Epithelial cell of prostate (primary cell): ENCODE measurements around the gene UNC5B.

Experiments
- DNase-seq: peaks from one replicate; pipeline ENCODE4 v3.0.0-alpha.2; 2011; ENCODE audit warnings: low read depth, low spot score
- H3K27ac ChIP-seq: fragments of 450-650 bp; 2 replicates; pipeline ENCODE4 v1.5.1; 2017; ENCODE audit warnings: mild to moderate bottlenecking

Gene UNC5B

DNA sequence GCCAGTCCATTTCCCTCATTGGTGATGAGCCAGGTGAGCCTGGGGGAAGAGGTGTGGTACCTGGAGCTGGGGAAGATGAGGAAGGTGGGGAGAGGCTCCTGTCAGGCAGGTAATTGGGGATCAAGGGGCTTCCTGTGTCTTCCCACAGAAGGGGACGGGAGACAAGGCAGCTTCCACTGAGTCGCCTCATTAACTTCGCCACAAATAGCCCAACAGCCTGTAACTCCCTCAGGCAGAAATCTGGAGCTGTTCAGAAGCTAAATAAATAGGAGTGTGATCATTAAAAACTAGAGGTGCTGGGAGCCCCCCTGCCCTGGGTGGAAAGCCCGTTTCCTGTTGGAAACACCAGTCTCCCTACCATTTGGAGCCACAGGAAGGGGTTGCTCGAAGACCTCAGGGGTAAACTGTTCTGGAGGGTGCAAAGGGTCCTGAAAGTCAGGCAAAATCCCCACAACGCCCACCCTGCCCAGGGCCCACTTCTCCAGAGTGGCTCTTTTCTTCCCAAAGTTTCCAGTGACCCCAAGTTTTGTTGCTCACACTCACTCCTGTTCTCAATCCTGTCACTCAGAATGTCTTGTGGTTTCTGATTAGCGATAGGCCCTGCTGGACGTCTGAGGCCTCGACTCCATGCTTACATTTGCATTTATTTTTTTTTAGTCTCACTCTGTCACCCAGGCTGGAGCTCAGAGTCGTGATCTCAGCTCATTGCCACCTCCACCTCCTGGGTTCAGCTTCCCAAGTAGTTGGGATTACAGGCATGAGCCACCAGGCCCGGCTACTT is 25.7 kb downstream of the UNC5B start:
- no peak overlapping the region for H3K27ac ChIP-seq
- DNase-seq = no peak

DNA sequence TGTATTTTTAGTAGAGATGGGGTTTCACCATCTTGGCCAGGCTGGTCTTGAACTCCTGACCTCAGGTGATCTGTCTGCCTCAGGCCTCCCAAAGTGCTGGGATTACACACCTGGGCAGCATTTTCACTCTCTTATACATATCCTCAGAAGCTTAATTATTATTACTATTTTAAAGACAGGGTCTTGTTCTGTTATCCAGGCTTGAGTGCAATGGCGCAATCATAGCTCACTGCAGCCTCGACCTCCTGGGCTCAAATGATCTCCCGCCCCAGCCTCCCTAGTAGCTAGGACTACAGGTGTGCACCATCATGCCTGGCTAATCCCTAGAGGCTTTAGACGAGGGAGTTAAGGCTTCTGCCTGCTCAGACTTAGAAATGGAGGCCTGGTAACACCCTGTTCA is 26.3 kb downstream of the UNC5B start:
- no peak for DNase-seq
- H3K27ac ChIP-seq = no peak overlapping the region

DNA sequence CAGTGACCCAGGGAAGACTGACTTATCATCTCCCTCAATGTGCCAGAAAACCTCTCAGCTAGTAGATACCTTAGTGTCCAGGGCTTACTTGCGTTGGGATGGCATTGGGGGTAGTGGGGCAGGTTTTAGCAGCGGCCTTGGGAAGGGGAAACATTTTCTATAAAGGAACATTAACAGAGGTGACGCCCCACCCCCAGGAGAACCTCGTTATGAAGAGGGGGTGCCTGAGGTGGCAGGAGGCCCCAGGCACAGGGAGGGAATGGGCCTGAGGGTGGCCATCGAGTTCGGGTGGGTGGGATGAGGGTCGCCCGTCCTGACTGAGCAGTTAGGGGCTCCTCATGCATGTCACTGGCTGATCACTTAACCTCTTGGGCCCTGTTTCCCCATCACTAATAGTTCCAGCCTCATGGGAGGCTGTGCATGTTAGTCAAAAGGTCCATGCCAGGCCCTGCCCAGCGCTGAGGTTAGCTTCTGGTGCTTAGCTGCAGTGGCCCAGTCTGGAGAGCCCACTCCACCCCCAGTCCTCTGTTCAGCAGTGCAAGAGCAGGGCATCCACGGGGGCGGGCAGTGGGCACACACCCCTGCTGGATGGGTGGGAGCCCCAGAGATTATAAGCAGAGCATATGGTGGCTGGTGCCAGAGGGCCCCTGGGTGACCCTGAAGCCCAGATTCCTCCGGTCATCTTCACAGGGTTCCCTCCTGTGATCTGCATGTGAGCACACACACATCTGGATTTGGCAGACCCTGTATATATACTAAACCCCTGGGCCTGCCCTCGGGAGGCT is 27.0 kb downstream of the UNC5B start:
- DNase-seq = no peak
- H3K27ac ChIP-seq = no peak overlapping the region

DNA sequence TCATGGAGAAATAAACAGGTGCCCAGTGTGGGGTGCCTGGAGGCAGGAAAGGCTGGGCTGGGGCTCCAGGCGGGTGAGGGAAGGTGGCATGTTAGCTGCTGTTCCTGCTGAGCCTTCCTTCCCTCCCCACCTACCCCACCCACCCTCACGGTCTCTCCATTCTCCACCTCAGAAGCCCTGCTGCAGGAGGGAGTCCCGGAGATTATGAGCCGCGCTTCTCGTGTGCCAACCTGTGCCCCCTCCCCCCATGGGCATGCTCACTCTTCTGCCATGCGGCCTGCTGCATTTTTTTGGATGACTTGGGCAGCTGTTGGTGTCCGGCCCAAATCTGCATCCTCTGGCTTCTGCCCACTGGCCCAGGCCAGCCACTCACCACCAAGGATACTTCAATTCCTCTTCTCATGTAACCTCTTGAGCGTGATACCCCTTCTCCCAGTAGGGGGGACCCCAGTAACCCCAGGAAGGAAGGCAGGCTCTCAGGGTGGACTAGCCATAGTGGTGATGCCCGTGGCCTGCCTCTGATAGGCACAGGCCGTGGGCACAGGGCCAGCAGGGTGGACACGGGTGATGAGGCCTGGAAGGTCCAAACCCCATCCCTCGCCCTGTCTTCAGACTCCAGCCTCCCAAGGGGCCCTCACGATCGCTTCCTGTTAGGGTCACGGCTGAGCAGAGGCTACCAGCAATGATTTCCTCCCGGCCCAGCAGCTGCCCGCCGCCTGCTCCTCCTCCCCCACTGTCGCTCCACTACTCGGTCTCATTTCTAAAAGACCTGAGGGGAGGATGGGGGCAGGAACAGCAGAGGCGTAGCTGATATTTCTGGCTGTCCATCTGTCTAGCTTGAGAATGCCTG is 27.8 kb downstream of the UNC5B start:
- DNase-seq = no peak
- no peak overlapping the region for H3K27ac ChIP-seq

DNA sequence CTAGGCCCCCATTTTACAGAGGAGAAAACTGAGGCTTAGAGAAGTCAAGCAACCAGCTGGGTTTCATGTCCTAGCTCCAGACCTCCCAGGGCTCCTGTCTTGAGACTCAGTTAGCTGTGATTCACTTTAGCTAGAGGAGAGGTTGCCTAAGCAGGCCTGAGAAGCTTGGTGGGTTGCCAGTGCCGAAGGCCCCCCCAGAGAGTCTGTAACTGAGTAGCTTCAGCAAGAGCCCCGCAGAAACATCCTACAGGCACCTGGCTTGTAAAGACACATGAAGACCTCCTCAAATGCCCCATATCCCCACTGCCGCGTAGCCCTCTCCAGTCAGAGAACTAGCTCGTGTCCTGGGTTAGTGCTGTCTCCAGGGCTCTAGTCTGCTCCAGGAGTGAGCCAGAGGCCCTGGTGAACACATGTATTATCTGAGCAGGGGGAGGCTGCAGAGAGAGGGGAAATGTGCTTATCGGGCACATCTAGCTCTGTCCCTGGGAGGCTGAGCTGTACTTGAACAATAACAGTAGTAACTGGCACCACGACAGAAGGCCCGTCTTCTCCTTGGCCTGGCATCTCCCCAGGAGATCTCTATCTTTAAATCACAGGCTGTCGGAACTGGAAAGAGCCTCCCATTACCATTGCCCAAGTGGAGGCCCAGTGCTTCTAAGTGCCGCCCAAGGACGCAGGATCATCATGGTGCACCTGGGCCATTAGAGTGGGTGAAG is 28.9 kb downstream of the UNC5B start:
- DNase-seq = no peak
- H3K27ac ChIP-seq = peak overlapping the region; percentile 96

DNA sequence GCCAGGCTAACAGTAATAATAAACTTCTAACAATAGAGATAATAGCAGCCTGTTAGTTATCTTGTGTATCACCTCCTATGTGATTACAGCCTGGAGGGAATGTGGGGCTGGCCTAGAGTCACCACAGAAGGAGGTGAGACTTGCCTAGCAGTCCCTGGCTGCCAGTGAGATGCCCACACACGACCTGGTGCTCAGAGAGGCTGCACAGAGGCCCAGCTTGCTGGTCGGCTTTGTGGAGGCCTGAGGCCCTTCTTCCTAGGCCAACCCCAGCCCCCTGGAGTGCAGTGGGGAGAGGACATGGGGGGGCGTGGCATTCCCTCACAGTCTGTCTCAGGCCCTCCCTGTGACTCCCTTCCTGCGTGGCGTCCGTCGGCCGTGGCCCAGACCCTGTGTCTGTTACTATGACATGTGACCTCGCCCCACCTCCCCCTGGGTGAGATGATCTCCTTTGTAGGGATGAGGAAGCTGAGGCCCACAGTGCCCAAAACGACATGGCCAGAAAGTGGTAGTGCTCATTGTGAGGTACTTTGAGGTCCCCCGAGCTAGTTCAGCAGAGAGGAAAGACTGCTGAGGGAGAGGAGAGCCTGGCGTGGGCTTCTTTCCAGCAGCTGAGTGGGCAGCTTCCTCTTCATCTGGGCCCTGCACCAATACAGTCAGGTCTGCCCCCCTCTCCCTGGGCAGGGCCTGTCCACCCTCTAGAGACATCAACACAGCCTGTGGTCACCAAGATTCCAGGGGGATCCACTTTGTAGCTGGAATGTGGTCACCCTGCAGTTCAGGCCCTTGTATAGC is 29.7 kb downstream of the UNC5B start:
- peak overlapping the region; percentile 96 for H3K27ac ChIP-seq
- no peak for DNase-seq

DNA sequence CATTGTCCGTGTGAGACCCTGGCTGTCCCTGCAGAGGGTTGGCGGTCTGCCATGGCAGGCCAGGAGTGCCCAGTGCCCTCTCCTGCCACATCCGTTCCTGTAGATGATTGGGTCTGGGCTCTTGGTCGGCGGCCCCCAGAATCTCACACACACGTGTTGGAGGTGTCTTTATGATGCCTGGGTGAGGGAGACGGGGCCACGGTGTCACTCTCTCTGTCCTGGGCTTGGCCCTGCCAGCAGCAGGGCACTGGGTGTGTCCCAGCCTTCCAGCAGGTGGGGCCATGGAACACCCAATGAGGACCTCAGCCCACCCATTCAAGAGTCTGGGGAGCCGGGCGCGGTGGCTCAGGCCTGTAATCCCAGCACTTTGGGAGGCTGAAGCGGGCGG is 30.2 kb downstream of the UNC5B start:
- no peak for DNase-seq
- H3K27ac ChIP-seq = peak overlapping the region; percentile 96

DNA sequence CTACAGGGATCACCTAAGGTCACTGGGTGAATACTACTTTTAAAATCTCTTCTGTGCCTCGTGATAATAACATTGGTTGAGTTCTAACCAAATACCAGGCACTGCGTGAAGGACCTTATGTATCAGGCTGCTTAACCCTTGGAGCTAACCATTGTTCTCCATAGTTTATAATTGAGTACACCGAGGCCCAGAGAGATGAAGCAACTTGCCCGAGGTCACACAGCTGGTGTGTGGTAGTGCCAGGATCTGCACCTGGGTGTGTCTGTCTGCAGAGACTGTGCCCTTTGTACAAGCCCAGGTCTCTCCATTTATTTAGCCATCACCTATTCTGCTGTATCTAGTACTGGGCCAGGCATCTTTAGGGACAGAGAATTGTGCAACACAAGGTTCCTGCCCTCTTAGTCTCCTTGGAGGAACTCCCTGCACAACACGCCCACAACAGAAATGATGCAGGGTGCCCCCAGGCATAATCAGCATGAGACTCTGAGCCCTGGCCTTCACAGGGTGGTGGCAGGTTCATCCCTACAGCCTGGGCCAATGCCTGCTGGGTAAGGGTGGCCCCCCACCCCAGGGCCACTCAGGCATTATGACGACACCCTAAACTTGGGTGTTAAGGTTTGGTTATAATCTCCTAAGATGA is 31.5 kb downstream of the UNC5B start:
- H3K27ac ChIP-seq = peak overlapping the region; percentile 96
- DNase-seq = peak; percentile 40

DNA sequence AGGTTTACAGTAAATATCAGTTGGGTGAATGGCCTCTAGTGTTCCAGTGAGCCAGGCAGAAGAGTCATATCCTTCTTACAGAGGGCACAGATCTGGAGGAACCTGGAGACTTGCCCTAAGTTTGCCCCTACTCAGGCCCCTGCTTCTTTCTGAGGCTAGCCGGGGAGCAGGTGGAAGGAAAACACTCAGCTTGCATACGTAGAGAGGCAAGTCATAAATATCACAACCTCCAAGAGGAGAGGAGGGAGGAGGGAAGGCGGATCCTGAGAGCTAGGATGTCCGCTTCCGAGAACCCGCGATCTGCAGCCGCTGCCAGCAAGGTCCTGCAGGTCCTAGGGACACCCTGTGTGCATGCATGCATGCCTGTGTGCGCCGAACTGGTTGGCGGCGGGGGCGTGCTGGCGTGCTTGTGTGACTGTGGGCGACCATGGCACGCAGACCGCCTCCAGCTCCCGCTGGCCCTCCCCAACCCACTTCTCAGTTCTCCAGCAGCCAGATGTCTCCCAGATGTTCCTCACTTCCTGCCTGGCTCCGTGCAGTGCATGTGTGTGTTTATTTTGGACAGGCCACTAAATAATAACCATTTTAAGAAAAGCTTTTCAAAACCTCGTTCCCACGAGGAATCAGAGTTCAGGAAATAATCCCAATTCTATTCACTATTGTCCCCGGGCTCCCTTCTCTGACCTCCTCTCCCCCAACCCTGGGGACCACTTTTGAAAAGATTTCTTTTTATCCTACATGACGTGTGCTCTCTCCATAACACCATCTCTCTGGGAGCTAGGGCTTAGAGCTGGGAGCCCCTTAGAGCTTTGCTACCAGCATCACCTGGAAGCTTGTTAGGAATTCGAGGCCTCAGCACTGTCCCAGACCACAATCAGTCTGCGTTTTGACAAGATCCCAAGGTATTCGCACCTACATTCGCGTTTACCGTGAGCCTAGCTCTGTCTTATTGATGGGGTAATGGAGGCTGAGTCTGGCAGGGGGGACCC is 32.4 kb downstream of the UNC5B start:
- H3K27ac ChIP-seq = peak overlapping the region; percentile 96
- DNase-seq = no peak

DNA sequence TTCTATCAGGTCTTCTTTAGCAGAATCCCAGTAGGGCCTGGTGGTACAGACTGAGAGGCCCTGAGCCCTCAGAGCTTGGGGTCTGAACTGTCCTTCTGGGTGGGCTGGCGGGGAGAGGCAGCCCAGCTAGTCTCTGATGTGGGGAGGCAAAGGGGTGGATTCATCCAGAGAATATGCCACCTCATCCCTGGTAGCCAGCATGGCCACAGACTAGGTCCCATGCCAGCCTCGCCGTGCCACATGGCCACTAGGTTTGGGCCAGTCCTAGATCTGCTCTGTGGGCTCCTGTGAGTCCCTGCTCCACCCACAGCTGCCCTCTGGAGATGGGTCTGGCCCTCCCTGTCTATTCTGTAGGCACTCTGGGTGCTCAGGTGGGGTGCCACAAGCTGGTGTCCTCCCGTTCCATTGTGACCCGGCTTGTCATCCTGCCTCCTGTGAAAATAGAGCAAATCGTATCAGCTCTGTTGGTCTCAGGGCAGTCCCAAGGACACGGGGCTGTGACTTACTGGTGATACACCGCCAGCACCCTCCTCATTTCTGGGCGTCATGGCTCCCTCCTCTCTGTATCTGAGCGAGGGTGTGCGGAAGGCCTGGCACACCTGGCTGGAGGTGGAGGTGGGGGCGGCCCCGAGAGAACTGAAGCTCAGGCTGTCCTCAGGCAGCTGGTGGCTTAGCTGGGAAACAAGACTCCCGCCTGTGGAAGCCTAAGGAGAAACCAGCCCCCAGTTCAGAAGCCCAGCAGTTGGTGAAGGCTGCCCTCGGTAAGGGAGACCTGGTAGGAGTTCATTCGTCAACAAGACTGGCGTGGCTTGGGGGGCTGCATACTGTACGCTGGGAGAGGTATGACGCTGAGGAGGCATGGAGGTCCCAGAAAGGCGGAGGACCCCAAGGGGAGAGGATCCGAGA is 33.3 kb downstream of the UNC5B start:
- DNase-seq = no peak
- peak overlapping the region; percentile 96 for H3K27ac ChIP-seq

DNA sequence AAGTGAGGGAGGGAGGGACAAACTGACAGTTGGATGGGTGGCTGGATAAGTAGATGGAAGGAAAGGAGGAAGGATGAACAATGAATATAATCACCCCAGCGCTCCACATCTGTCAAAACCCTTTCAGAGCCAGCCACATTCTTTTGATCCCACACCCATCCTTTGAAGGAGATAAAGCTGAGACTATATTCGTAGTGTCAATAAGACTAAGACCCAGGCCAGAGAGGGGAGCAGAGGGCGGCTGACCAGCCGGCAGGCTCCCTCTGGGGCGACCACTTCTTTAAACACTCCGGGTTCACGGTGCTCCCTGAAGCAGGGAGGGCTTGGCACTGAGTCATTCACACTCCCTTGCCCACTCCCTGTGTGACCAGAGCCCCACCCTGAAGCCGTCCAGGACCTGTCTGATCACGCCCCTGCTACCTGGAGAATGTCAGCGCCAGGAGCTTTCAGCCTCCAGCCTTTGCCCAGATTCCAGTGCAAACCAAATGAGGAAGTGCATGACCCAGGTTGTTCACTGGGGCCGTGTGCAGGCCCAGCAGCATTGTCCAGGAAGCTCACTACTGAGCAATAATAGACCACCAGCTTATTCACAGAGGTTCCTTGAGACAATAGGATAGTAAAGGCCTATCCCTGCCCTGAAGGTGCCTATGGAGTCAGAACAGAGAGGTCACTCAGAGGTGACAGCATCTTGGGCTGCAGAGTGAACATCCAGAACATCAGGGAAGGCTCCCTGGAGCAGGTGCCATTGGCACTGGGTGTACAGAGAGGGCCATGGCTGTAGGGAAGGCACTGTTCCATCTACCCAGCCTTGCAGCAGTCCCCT is 34.4 kb downstream of the UNC5B start:
- peak; percentile 88 for DNase-seq
- peak overlapping the region; percentile 96 for H3K27ac ChIP-seq

DNA sequence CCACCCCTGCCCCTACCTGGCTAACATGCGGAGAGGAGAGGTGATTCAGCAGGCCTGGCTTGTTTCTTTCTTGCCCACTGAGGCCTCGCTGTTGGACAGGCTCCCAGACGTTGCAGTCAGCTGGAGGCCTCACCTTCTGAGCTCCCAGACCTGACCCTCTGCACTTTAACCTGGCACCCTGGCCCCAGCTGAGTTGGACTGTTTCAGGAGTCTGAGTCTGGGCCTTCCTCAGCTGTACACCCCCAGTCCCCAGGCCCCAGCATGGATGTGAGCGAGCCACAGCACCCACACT is 35.0 kb downstream of the UNC5B start:
- DNase-seq = no peak
- H3K27ac ChIP-seq = peak overlapping the region; percentile 96

DNA sequence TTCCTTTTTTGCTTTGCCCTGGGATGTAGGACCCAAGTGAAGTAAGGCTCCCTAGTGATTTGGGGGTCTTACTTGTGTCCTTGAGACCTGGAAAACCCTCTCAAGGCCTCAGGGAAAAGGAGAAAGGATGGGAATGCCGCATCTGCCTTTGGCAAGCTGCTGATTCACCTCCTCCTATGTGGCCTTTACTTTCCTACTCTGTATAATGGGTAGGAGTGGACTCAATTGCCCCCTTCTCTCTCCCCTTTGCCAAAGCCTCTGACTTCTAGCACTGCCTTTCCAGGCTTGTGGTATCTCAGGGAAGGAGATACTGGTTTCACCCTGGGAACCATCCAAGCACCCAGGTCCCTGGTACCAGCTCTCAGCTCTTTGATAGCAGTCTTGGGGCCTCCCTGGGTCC is 35.4 kb downstream of the UNC5B start:
- peak overlapping the region; percentile 96 for H3K27ac ChIP-seq
- DNase-seq = no peak

DNA sequence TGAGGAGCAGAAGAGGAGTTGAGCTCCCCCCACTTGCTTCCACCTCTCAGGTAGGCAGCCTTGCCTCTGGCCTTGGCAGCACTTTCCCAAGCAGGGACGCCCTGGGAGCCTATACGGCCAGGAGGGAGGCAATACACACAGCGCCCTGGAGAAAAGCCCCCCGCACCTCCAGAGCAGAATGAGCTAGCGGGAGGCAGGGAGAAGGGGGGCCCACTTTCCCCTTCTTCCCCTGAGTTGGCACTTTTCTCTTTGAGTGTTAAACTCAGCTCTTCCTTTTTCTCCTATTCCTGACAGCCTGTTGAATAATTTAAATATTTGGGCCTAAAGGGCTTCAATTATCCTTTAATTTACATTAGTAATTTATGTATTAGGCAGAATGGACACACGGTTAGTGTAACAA is 35.8 kb downstream of the UNC5B start:
- DNase-seq = no peak
- H3K27ac ChIP-seq = peak overlapping the region; percentile 96

DNA sequence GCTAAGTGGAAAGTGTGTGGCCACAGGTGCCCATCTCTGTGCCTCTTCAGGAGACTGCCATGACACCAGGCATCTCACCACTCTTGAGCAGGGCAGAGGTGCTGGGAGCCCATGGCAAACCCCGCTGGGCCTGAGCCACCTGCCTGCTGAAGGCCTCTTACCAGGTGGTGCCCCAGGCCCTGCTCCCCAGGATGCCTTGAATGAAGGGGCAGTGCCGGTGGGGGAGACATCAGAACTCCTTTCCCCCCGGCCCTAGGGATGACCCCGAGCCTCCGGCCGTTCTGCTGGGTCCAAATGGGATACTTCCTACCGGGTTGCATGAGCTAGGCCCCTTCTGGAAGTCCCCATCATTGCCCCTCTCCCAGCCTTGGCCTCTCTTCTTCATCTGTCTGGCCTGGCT is 37.6 kb downstream of the UNC5B start:
- no peak overlapping the region for H3K27ac ChIP-seq
- DNase-seq = no peak

DNA sequence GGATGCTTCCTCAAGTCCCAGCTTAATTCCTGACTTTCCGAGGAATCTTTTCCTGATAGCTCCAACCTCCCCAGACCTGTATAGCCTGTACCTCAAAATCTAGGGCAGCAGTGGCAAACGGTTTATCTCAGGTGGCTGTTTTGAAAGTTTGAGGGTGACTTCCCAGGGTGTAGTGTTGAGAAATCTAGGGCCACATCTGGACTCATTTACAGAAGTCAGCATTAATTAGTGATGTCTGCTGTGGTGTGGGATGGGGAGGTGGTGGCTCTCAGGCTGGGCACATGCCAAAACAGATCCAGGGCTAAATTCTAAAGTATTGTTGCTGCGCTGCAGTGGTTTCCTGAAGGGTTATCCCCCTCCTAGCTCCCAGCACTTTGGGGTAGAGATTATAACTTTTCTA is 38.0 kb downstream of the UNC5B start:
- DNase-seq = no peak
- H3K27ac ChIP-seq = no peak overlapping the region
